IgD-negative memory B cell (primary cell): ENCODE data around the gene RSL1D1. TPM values are rescaled to one million over a fixed set of nuclear protein-coding genes. Genes with fewer than 3 reads are reported as not detected.
"Not testable (repeated sequence)": the region's sequence is repeated elsewhere in the genome, so short reads cannot be mapped to it uniquely, and the experiment has no call there.

ENCODE experiments used
- H3K27ac Mint-ChIP-seq, 3 donors: one replicate each; pipeline ENCODE4 v1.8.0; 2020 to 2022; ENCODE audit warnings: mild to moderate bottlenecking in 3 of 3, mixed read lengths in 3 of 3, moderate library complexity in 1 of 3
- H3K27me3 Mint-ChIP-seq: one replicate; pipeline ENCODE4 v1.8.0; 2021; ENCODE audit warnings: mixed read lengths
- H3K36me3 Mint-ChIP-seq: one replicate; pipeline ENCODE4 v1.8.0; 2020; ENCODE audit warnings: mild to moderate bottlenecking, mixed read lengths
- H3K4me1 Mint-ChIP-seq, 3 donors: one replicate each; pipeline ENCODE4 v1.8.0; 2020 to 2022; ENCODE audit warnings: mixed read lengths in 3 of 3, mild to moderate bottlenecking in 1 of 3
- H3K4me3 Mint-ChIP-seq, 4 donors: one replicate each; pipeline ENCODE4 v1.8.0; 2020 to 2022; ENCODE audit warnings: mild to moderate bottlenecking in 4 of 4, mixed read lengths in 4 of 4, moderate library complexity in 3 of 4
- H3K9me3 Mint-ChIP-seq, 3 donors: one replicate each; pipeline ENCODE4 v1.8.0; 2020 to 2021; ENCODE audit warnings: mixed read lengths in 3 of 3, mild to moderate bottlenecking in 1 of 3
- polyA plus RNA-seq: library from polyadenylated mRNA; unstranded; fragments of 300-500 nt; fragmentation: Illumina TruSeq; gene quantifications from one replicate; pipeline ENCODE4 v1.2.3, GENCODE V29; 2021

Gene RSL1D1
- polyA plus RNA-seq, 1 donor from 2014 or later, result 307 TPM

- Mint-ChIP-seq H3K27me3 (no peaks in the 10 kb centered on the region), H3K9me3 (no peaks in the 10 kb centered on the region), H3K4me1 (peaks cover 49 to 56% (median 51%) of the 10 kb centered on the region in 3 donors), H3K36me3 (no peaks in the 10 kb centered on the region), H3K27ac (peak overlapping the region; percentile 95 to 98 (median 98)), H3K4me3 (peak overlapping the region; percentile 91 to 99 (median 98))
Observed at GRCh38 chr16:11797957-11798299, 53.4 kb downstream of the RSL1D1 start.

DNA sequence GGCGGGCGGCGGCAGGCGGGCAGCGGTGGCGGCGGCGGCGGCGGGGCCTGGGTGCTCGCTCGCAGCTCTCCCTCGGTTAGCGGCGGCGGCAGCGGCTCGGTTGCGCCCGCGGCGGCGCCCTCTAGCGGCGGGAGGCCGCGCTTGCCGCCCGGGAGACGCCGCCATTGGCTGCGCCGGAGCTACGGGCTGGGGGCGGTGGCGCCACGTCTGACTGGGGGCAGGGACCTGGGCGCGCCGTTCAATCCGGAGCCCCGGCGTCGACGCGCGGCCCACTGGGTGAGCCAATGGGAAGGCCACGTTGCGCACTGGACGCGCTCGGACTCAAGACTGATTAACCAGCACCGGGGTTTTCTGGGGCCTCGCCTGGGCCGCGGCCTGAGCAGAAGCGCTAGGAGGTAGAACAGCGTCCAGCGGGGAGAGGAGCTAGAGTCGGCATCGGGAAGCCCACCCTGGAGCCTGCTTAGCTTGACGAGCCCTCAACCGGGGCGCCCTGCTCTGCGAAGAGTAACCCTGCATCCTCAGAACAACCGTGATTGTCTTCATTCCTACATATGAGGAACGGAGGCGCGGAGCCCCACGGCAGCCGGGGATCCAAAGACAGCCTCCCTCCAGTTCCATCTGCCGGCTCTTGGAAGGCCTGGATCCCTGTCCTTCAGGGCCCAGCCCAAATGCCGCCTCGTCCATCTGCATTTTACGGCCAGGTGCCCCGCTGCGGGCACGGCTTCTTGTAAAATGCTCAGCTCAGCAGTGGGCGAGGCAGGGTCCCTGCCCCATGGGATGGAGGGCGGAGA lies 54.0 kb downstream of the RSL1D1 start, which contains the start of gene ZC3H7A:
Gene ZC3H7A, minus strand, starts transcription at position 93 of the 791 bp plus-strand sequence. CDS start 14,904 bp downstream, outside the sequence.
- Mint-ChIP-seq H3K4me3 (peak within 1 kb of the TSS; percentile 91 to 99 (median 98)), H3K4me1 (peaks cover 53 to 61% (median 54%) of the 10 kb centered on the region in 3 donors), H3K36me3 (no peaks in the 10 kb centered on the region), H3K27ac (peak within 1 kb of the TSS; percentile 97 to 98 (median 98)), H3K9me3 (no peaks in the 10 kb centered on the region), H3K27me3 (no peaks in the 10 kb centered on the region)

DNA sequence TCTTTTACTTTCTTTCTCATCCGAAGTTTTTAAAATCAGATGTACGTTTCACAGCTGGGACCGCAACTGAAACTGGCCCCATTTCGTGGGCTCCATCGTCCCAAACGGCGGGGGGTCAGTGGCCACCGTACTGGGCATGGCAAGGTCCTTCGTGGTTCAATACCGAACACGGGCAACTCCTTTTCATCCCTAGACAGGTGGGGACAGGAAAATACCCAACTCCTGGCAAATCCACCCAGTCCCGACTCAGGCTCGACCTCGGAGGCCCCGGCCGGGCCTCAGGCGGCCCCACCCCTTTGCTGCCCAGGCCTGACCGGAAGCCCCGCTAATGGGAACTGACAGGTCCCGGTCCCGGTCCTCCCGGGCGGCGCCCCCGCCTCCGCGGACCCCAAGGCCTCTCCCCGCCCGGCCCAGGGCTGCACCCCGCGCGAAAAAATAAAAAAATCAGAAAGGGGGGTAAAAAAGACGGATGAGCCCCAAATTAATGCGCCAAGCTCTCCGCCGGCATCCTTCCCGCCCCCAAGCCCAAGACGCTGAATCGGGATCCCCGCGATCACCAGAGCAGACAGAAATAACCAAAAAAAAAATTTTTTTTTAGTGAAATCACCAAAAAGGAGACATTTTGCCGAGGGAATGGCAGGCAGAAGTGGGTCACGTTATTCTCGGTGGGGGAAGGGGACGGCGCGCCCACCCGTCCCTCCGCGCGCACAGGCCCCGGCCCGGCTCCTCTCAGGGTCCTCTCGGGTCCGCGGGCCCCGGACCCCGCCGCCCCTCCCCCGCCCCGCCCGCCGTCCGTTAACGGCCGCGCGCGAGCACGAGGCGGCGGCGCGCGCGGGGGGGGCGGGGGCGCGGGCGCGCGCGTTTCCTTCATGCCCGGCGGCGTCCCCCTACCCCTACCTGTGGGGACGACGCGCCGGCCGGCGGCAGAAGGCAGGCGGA lies 54.8 kb downstream of the RSL1D1 start:
- Mint-ChIP-seq H3K27me3 (no peaks in the 10 kb centered on the region), H3K4me1 (peaks cover 56 to 61% (median 59%) of the 10 kb centered on the region in 3 donors), H3K36me3 (no peaks in the 10 kb centered on the region), H3K4me3 (peak overlapping the region; percentile 64 to 98 (median 94)), H3K27ac (peak overlapping the region; percentile 43 to 97 (median 92)), H3K9me3 (no peaks in the 10 kb centered on the region)

DNA sequence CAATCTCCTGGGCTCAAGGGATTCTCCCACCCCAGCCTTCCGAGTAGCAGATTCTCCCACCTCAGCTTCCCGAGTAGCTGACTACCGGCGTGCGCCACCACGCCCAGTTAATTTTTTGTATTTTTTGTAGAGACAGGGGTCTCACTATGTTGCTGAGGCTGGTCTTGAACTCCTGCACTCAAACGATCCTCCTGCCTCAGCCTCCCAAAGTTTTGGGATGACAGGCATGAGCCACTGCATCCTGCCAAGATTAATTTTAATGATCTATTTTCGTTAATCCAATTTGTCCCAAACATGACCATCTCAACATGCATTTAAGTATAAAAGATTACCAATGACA lies 55.5 kb downstream of the RSL1D1 start:
- Mint-ChIP-seq H3K4me3 (peak overlapping the region; percentile 64 to 98 (median 94)), H3K4me1 (peaks cover 62 to 66% (median 62%) of the 10 kb centered on the region in 3 donors), H3K27me3 (no peaks in the 10 kb centered on the region), H3K27ac (peak overlapping the region; percentile 43 to 92 (median 92)), H3K9me3 (no peaks in the 10 kb centered on the region), H3K36me3 (no peaks in the 10 kb centered on the region)

DNA sequence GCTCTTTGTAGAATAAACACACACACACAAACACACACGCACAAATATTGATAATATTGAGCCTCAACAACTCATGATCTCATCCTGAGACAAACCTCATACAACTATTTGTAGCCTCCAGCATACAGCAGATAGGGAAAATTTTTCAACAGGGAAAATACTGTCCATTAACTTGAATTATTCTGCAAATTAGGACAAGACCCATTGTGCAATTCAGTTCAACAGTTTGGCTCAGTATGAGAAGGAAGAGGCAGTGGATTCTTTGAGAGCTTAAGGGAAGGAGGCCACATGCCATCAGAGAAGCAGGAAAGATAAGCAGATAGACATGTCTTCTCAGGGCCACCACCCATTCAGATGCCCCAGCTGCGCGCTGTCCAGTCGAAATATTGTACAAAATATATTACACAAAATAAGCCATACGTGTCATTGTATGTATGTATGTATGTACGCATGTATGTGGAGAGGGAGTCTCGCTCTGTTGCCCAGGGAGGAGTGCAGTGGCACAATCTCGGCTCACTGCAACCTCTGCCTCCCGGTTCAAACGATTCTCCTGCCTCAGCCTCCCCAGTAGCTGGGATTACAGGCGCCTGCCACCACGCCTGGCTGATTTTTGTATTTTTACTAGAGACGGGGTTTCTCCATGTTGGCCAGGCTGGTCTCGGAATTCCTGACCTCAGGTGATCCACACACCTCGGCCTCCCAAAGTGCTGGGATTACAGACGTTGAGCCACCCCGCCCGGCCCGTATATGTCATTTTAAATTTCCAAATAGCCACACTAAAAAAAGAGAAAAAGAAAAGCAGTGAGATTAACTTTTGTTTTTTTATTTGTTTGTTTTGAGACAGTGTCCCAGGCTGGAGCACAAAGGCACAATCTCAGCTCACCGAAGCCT lies 56.1 kb downstream of the RSL1D1 start:
- no peaks in the 10 kb centered on the region for H3K27me3 Mint-ChIP-seq
- peak overlapping the region; percentile 64 to 98 (median 94) for H3K4me3 Mint-ChIP-seq
- peaks cover 60 to 61% (median 60%) of the 10 kb centered on the region in 3 donors for H3K4me1 Mint-ChIP-seq
- peak overlapping the region; percentile 43 to 92 (median 92) for H3K27ac Mint-ChIP-seq
- H3K9me3 Mint-ChIP-seq, result no peaks in the 10 kb centered on the region
- H3K36me3 Mint-ChIP-seq, result no peaks in the 10 kb centered on the region

DNA sequence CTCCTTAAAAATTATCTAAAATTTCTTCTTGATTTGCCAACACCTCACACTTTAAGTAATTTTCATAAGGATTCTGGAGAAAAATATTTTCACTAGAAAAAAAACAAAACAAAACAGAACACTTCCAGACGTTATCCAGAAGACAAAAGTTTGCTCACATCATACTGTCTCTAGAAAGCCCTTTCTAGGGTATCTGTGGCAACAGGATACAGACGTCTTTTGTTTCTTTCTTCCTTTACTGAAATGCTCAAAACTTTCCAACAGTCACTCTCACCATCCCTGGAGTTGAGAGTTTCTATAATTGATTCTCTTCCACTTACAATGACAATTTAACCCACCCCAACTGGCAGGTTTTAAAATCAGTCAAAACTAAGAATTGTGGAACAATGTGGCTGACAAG lies 56.9 kb downstream of the RSL1D1 start:
- Mint-ChIP-seq H3K4me1 (peaks cover 52 to 55% (median 55%) of the 10 kb centered on the region in 3 donors), H3K27ac (peak overlapping the region; percentile 43 to 92 (median 92)), H3K4me3 (peak overlapping the region in 3 of 4 donors; percentile 64 to 91 (median 71)), H3K27me3 (no peaks in the 10 kb centered on the region), H3K36me3 (no peaks in the 10 kb centered on the region), H3K9me3 (no peaks in the 10 kb centered on the region)

- H3K4me1 Mint-ChIP-seq, result peaks cover 49 to 51% (median 49%) of the 10 kb centered on the region in 3 donors
- H3K9me3 Mint-ChIP-seq, result no peaks in the 10 kb centered on the region
- peak overlapping the region in 3 of 4 donors; percentile 41 to 64 (median 49) for H3K4me3 Mint-ChIP-seq
- H3K27ac Mint-ChIP-seq, result peak overlapping the region; percentile 43 to 92 (median 58)
- H3K27me3 Mint-ChIP-seq, result no peaks in the 10 kb centered on the region
- no peaks in the 10 kb centered on the region for H3K36me3 Mint-ChIP-seq
Observed at GRCh38 chr16:11793840-11794239, 57.5 kb downstream of the RSL1D1 start.

DNA sequence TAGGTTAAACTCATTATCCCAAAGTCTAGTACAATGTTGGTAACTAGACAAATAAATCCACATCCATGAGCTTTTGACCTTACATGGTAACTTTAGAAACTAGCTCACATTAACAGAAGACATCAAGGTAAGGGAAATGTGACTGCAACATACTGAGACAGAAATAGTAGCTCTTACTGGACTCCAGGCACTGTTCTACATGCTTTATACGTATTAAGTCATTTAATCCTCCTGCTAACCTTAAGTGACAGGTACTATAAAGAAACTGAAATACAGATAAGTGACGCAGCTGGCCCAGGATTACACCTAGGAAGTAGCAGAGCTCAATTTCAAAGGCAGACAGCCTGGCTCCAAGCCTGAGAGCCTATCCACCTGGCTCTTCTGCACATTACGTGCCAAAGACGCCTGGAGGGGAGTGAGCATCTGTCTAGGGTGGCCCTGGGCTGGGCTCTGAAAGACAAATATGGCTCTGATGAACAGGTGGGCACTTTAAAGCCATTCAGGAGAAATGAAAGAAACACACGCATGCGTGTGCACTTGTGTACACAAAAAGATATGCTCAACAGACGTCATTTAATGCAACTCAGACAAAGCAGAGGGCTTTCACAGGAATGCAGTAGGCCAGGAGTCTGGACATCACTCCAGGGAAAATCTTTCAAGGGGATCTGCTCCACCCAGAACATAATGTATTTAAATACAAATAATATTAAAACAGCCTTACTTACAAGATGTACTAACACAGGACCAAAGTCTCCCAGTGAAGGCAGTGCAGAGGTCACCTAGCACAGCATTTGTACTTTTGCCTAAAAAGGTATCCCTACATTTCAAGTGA lies 58.7 kb downstream of the RSL1D1 start:
- H3K9me3 Mint-ChIP-seq, result no peaks in the 10 kb centered on the region
- peak overlapping the region in 2 of 3 donors; percentile 6 to 32 for H3K27ac Mint-ChIP-seq
- H3K4me3 Mint-ChIP-seq, result peak overlapping the region in 2 of 4 donors; percentile 17 to 71
- H3K4me1 Mint-ChIP-seq, result peaks cover 44 to 50% (median 46%) of the 10 kb centered on the region in 3 donors
- H3K27me3 Mint-ChIP-seq, result no peaks in the 10 kb centered on the region
- peaks cover 2% of the 10 kb centered on the region for H3K36me3 Mint-ChIP-seq

- Mint-ChIP-seq H3K4me3 (peak overlapping the region in 2 of 4 donors; percentile 39 to 45), H3K27me3 (no peaks in the 10 kb centered on the region), H3K27ac (peak overlapping the region; percentile 6 to 48 (median 33)), H3K9me3 (no peaks in the 10 kb centered on the region), H3K36me3 (peaks cover 2% of the 10 kb centered on the region), H3K4me1 (peaks cover 52 to 56% (median 52%) of the 10 kb centered on the region in 3 donors)
Observed at GRCh38 chr16:11791144-11791828, 60.1 kb downstream of the RSL1D1 start.

- peaks cover 2% of the 10 kb centered on the region for H3K36me3 Mint-ChIP-seq
- peak overlapping the region in 2 of 4 donors; percentile 23 to 33 for H3K4me3 Mint-ChIP-seq
Observed at GRCh38 chr16:11788914-11789313, 62.4 kb downstream of the RSL1D1 start.

GRCh38 chr16:11784980-11785599 lies 66.3 kb downstream of the RSL1D1 start:
- not testable (repeated sequence) for H3K27me3 Mint-ChIP-seq, H3K36me3 Mint-ChIP-seq, H3K9me3 Mint-ChIP-seq
- peak overlapping the region in 1 of 4 donors; percentile 49 for H3K4me3 Mint-ChIP-seq
- H3K27ac Mint-ChIP-seq, result peak overlapping the region; percentile 19 to 97 (median 95)
- H3K4me1 Mint-ChIP-seq, result peaks cover 45 to 55% (median 51%) of the 10 kb centered on the region in 3 donors

More at GRCh38 chr16:11788914-11789313, 62.4 kb downstream of the RSL1D1 start:
- no peaks in the 10 kb centered on the region for H3K9me3 Mint-ChIP-seq
- no peak overlapping the region for H3K27ac Mint-ChIP-seq
- H3K27me3 Mint-ChIP-seq, result no peaks in the 10 kb centered on the region
- peaks cover 43 to 46% (median 45%) of the 10 kb centered on the region in 3 donors for H3K4me1 Mint-ChIP-seq

DNA sequence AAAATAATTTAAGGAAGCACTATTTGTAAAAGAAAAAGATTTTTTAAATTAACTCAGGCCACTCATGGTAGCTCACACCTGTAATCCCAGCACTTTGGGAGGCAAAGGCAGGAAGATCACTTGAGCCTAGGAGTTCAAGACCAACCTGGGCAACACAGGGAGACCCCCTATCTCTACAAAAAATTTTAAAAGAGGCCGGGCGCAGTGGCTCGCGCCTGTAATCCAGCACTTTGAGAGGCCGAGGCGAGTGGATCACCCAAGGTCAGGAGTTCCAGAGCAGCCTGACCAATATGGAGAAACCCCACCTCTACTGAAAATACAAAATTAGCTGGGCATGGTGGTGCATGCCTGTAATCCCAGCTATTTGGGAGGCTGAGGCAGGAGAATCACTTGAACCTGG lies 67.0 kb downstream of the RSL1D1 start:
- H3K4me3 Mint-ChIP-seq, result peak overlapping the region in 1 of 4 donors; percentile 45
- H3K9me3 Mint-ChIP-seq, H3K36me3 Mint-ChIP-seq, H3K27me3 Mint-ChIP-seq: not testable (repeated sequence)
- peak overlapping the region; percentile 19 to 97 (median 63) for H3K27ac Mint-ChIP-seq
- peaks cover 45 to 55% (median 50%) of the 10 kb centered on the region in 3 donors for H3K4me1 Mint-ChIP-seq
